A549 (cell line): ENCODE data around the gene CLDN6. TPM values are rescaled to one million over a fixed set of nuclear protein-coding genes. Genes with fewer than 3 reads are reported as not detected.

Experiments
- ATAC-seq, 2 experiments: fragments of 200-7000 bp in 1 of 2; fragments of >200 bp in 1 of 2; cut with Nextera tagmentation in 1 of 2; cut with Tn5 transposase in 1 of 2; 3 replicates each; pipeline versions ENCODE4 v1.8.0 to v1.9.1; 2018 to 2020; ENCODE audit warnings: mild to moderate bottlenecking in 1 of 2, moderate library complexity in 1 of 2
- CTCF ChIA-PET: fragments of 300-600 bp; sonication (Branson Sonifier 250); formaldehyde crosslinking; extraction: SDS; loops from one replicate; lab custom pipeline; 2021; ENCODE audit warnings: antibody characterized with exemption, inconsistent platforms; lab: Yijun Ruan, JAX
- POLR2A ChIA-PET: fragments of 350-600 bp; formaldehyde crosslinking; extraction: SDS; loops from one replicate; lab custom pipeline; 2021; ENCODE audit warnings: antibody characterized with exemption, inconsistent platforms; lab: Yijun Ruan, JAX
- DNase-seq, 2 experiments: peaks; one replicate each; pipeline versions ENCODE4 v3.0.0 to v3.0.0-alpha.2; 2011 to 2016; ENCODE audit warnings: low read depth in 1 of 2, low spot score in 1 of 2
- FAIRE-seq: peaks from 2 replicates; lab custom pipeline; 2011; peaks lifted over from hg19 to GRCh38; lab: Jason Lieb, UNC
- H3K27ac ChIP-seq, 2 experiments: fragments of >200 bp; sonication (Bioruptor Twin); formaldehyde crosslinking; 3 replicates each; pipeline ENCODE4 v1.5.1; 2016 to 2017
- H3K4me1 ChIP-seq: fragments of >200 bp; sonication (Bioruptor Twin); formaldehyde crosslinking; 3 replicates; pipeline ENCODE4 v1.6.1; 2016
- H3K4me2 ChIP-seq: fragments of >200 bp; sonication (Bioruptor Twin); formaldehyde crosslinking; 3 replicates; pipeline ENCODE4 v1.6.1; 2016
- H3K4me3 ChIP-seq: fragments of >200 bp; sonication (Bioruptor Twin); formaldehyde crosslinking; 3 replicates; pipeline ENCODE4 v1.5.1; 2016
- H3K9me3 ChIP-seq: fragments of >200 bp; sonication (Bioruptor Twin); formaldehyde crosslinking; 3 replicates; pipeline ENCODE4 v1.6.1; 2016
- CBX8 ChIP-seq: fragments of 200-600 bp; sonication (generic); IDR thresholded peaks from 2 replicates; pipeline ENCODE4 v1.6.1; 2016
- CEBPB ChIP-seq, 2 experiments: fragments of >200 bp in 1 of 2; sonication (Bioruptor Twin) in 1 of 2; formaldehyde crosslinking in 1 of 2; IDR thresholded peaks; 2 replicates each; pipeline ENCODE4 v1.6.1; 2012 to 2016
- CHD4 ChIP-seq: fragments of 200-600 bp; sonication (generic); IDR thresholded peaks from 2 replicates; pipeline ENCODE4 v1.6.1; 2016; ENCODE audit warnings: antibody characterized with exemption, mild to moderate bottlenecking, borderline replicate concordance
- HDAC2 ChIP-seq: fragments of 200-600 bp; sonication (generic); IDR thresholded peaks from 2 replicates; pipeline ENCODE4 v1.6.1; 2016
- HEYL ChIP-seq: fragments of 250-450 bp; sonication (Bioruptor Pico); IDR thresholded peaks from 2 replicates; pipeline ENCODE4 v1.8.0; 2021; ENCODE audit warnings: mild to moderate bottlenecking, moderate library complexity
- HOXA7 ChIP-seq: fragments of 250-450 bp; sonication (Bioruptor Pico); IDR thresholded peaks from 2 replicates; pipeline ENCODE4 v1.5.0; 2020; ENCODE audit warnings: mild to moderate bottlenecking, moderate library complexity
- HOXB5 ChIP-seq: fragments of 250-450 bp; sonication (Bioruptor Pico); IDR thresholded peaks from 2 replicates; pipeline ENCODE4 v1.5.0; 2020; ENCODE audit warnings: mild to moderate bottlenecking, moderate library complexity
- JUNB ChIP-seq: fragments of >200 bp; sonication (Bioruptor Twin); formaldehyde crosslinking; IDR thresholded peaks from 2 replicates; pipeline ENCODE4 v1.6.1; 2016
- NPAS2 ChIP-seq: fragments of 250-450 bp; sonication (Bioruptor Pico); IDR thresholded peaks from 2 replicates; pipeline ENCODE4 v1.8.0; 2022; ENCODE audit warnings: mild to moderate bottlenecking, moderate library complexity, borderline replicate concordance
- NR3C1 ChIP-seq: fragments of >200 bp; sonication (Bioruptor Twin); formaldehyde crosslinking; IDR thresholded peaks from 3 replicates; pipeline ENCODE4 v1.6.1; 2017
- POLR2AphosphoS2 ChIP-seq: conservative IDR thresholded peaks from 2 replicates; pipeline ENCODE4 v1.6.1; 2012; ENCODE audit warnings: low read length, improper control_type of control experiment, inconsistent platforms
- RFX5 ChIP-seq: fragments of 450-650 bp; IDR thresholded peaks from 2 replicates; pipeline ENCODE4 v1.7.1; 2014; ENCODE audit warnings: antibody characterized with exemption, mild to moderate bottlenecking, moderate library complexity
- TP53 ChIP-seq: fragments of 250-450 bp; sonication (Bioruptor Pico); IDR thresholded peaks from 2 replicates; pipeline ENCODE4 v1.5.0; 2021; ENCODE audit warnings: mild to moderate bottlenecking, moderate library complexity
- WGBS: methylation state at CpG from one replicate; pipeline ENCODE4 v1.1.6; 2017; ENCODE audit errors: missing lambda C conversion rate; 5-methylcytosine and 5-hydroxymethylcytosine counted together
- polyA plus RNA-seq, 4 experiments: library from polyadenylated mRNA; depleted of rRNA in 3 of 4; stranded (reverse); fragments of >200 nt; fragmentation: RNase III in 1 of 4; extraction: RNeasy Plus Mini Kit Qiagen cat#74134 plus additional on column Dnase treatment in 1 of 4; gene quantifications; 2 replicates in 3 of 4; 3 replicates in 1 of 4; pipeline ENCODE4 v1.2.3, GENCODE V29; 2011 to 2017
- TF ChIP-seq, protein P1 (sequence below): fragments of 250-450 bp; sonication (Bioruptor Pico); IDR thresholded peaks from 2 replicates; pipeline ENCODE4 v1.5.0; 2021; ENCODE audit warnings: mild to moderate bottlenecking, moderate library complexity, borderline replicate concordance

The CLDN6 gene
- polyA plus RNA-seq, 2 of the 4 experiments (the other 2 are of a cell fraction): 0.25 TPM; not detected in 1

DNA sequence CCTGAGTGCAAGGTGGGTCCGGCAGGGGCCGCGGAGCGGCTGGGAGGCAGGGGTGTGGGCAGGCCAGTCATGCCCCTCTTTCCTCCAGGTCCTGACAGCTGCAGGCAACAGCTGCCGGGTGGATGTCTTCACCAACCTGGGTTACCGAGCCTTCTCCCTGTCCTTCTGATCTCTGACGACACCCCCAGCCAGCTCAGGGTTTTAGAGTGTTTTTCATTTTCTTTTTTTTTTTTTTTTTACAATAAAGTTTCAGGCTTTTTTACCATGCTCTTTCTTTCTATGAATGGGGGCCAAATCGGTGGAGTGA lies 9.5 kb upstream of the CLDN6 start:
- peaks cover 27% of the 10 kb centered on the region for H3K4me1 ChIP-seq
- DNase-seq (no peak), ATAC-seq (no peak), FAIRE-seq (no peak)
- no peaks in the 10 kb centered on the region for H3K9me3 ChIP-seq
- 86% methylated on average over 8 of the region's 8 CpGs for WGBS
- POLR2A ChIA-PET: interaction anchor here (1.0 to 2.0 kb wide), 3 partner anchors 8 to 23 kb away, joined by 3 to 13 read pairs (median 7); partner anchors contain the start of gene TNFRSF12A
- CTCF ChIA-PET: interaction anchor here (0.6 to 11.0 kb wide), 13 partner anchors 8 to 107 kb away, joined by 3 to 214 read pairs (median 6); partner anchors contain the start of genes BICDL2, CLDN6, CLDN9 and TNFRSF12A
- no peak overlapping the region for H3K27ac ChIP-seq
- no peak overlapping the region for H3K4me3 ChIP-seq
- H3K4me2 ChIP-seq: no peak overlapping the region
- no peak for TF ChIP-seq HEYL (CRISPR knock-in tag)
- 0 out of 2 replicates have a peak, but pooled peaks have one; percentile 1 for TF ChIP-seq POLR2AphosphoS2

DNA sequence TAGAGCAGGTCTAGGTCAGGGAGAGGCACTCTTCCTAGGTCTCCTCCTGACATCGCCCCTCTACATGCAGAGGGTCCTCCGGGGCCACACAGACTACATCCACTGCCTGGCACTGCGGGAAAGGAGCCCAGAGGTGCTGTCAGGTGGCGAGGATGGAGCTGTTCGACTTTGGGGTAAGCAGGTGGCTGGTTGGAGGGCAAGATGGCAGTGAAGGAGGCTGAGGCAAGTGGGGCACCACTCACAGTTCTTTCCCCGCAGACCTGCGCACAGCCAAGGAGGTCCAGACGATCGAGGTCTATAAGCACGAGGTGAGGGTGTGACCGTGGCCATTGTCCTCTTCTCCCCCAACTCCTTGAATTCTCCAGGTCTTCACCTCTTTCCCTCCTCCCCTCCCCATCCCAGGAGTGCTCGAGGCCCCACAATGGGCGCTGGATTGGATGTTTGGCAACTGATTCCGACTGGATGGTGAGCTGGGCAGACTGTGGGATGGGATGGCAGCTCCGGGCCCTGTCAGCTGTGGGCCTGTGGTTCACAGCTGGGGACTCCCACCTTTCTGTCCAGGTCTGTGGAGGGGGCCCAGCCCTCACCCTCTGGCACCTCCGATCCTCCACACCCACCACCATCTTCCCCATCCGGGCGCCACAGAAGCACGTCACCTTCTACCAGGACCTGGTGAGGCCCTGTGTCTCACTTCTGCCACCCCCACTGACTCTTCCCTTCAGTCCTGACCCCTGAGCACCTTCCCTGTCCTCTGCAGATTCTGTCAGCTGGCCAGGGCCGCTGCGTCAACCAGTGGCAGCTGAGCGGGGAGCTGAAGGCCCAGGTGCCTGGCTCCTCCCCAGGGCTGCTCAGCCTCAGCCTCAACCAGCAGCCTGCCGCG lies 8.9 kb upstream of the CLDN6 start:
- no peak overlapping the region for H3K4me3 ChIP-seq
- POLR2A ChIA-PET: interaction anchor here (1.0 kb wide), 1 partner anchor 13 kb away, joined by 3 read pairs; no protein-coding TSS in a partner anchor
- no peak overlapping the region for H3K4me2 ChIP-seq
- peaks cover 28% of the 10 kb centered on the region for H3K4me1 ChIP-seq
- peak; percentile 24; the same call in 1 of the 2 replicates for TF ChIP-seq POLR2AphosphoS2
- TF ChIP-seq JUNB: no peak
- no peak for DNase-seq
- H3K27ac ChIP-seq: no peak overlapping the region
- CTCF ChIA-PET: interaction anchor here (0.6 to 11.0 kb wide), 10 partner anchors 14 to 108 kb away, joined by 3 to 214 read pairs (median 6); partner anchors contain the start of genes BICDL2, CLDN9 and ZNF213
- 91% methylated on average over 24 of the region's 24 CpGs for WGBS
- no peak for ATAC-seq
- no peaks in the 10 kb centered on the region for H3K9me3 ChIP-seq
- FAIRE-seq: no peak

DNA sequence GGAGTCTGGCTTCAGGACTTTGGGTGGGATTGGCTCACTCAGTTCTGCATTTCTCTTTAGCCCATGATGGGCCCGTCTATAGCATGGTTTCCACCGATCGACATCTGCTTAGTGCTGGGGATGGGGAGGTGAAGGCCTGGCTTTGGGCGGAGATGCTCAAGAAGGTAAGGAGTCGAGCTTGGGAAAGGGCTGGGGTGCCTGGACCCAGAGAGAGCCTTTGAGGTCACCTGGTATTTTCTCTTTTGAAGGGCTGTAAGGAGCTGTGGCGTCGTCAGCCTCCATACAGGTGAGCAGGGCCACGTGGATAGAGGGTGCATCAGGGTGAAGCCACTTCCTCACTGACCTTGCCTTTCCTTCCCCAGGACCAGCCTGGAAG lies 8.0 kb upstream of the CLDN6 start:
- peaks cover 28% of the 10 kb centered on the region for H3K4me1 ChIP-seq
- H3K9me3 ChIP-seq: no peaks in the 10 kb centered on the region
- no peak overlapping the region for H3K4me3 ChIP-seq
- H3K4me2 ChIP-seq: no peak overlapping the region
- ATAC-seq (no peak), DNase-seq (no peak), FAIRE-seq (no peak)
- ChIA-PET POLR2A (no interaction called here), CTCF (interaction anchor here (10.8 to 11.0 kb wide), 2 partner anchors 14 to 21 kb away, joined by 178 to 214 read pairs; partner anchors contain the start of genes BICDL2 and CLDN9)
- TF ChIP-seq CBX8 (no peak), HDAC2 (no peak), NR3C1 (no peak), RFX5 (no peak), HOXA7 (CRISPR knock-in tag) (no peak), CHD4 (no peak), HOXB5 (no peak), NPAS2 (no peak)
- TF ChIP-seq, protein P1, sequence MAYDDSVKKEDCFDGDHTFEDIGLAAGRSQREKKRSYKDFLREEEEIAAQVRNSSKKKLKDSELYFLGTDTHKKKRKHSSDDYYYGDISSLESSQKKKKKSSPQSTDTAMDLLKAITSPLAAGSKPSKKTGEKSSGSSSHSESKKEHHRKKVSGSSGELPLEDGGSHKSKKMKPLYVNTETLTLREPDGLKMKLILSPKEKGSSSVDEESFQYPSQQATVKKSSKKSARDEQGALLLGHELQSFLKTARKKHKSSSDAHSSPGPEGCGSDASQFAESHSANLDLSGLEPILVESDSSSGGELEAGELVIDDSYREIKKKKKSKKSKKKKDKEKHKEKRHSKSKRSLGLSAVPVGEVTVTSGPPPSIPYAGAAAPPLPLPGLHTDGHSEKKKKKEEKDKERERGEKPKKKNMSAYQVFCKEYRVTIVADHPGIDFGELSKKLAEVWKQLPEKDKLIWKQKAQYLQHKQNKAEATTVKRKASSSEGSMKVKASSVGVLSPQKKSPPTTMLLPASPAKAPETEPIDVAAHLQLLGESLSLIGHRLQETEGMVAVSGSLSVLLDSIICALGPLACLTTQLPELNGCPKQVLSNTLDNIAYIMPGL (CRISPR knock-in tag): no peak
- H3K27ac ChIP-seq: no peak overlapping the region
- WGBS: 91% methylated on average over 8 of the region's 8 CpGs

DNA sequence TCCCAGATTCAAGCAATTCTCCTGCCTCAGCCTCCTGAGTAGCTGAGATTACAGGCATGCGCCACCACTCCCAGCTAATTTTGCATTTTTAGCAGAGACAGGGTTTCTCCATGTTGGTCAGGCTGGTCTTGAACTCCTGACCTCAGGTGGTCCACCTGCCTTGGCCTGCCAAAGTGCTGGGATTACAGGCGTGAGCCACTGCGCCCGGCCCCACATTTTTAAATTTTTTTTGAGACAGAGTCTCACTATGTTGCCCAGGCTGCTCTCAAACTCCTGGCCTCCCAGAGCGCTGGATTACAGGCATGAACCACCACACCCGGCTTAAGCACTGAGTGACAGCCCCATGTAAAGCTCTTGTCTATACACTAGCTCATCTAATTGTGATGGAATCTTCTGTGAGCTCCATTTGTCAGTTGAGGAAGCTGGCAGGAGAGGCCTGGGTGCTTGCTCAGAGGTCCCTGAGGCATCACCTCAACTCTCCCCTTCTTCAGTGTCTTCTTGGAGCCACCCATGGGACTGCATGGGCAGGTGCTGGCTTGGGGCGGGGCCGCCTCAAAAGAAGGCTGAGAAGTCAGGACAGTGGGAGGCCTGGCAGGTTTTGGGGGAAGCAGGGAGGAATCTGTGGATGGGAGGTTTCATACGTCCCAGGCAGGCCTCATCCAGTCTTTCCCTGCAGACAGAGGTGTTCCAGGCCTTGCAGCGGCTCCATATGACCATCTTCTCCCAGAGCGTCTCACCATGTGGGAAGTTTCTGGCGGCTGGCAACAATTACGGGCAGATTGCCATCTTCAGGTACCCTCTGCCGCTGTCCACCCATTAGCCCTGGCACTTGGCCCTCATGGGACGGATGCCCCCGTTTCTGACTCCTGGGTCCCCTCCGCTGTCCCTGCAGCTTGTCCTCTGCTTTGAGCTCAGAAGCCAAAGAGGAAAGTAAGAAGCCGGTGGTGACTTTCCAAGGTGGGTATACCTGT lies 7.3 kb upstream of the CLDN6 start:
- FAIRE-seq (no peak), ATAC-seq (no peak), DNase-seq (no peak)
- peaks cover 28% of the 10 kb centered on the region for H3K4me1 ChIP-seq
- ChIA-PET CTCF (interaction anchor here (0.6 to 11.0 kb wide), 4 partner anchors 15 to 126 kb away, joined by 3 to 214 read pairs (median 92); partner anchors contain the start of genes BICDL2 and CLDN9), POLR2A (interaction anchor here (0.6 to 1.6 kb wide), 2 partner anchors 9 to 20 kb away, joined by 3 to 6 read pairs; partner anchors contain the start of gene MMP25)
- H3K27ac ChIP-seq: no peak overlapping the region
- H3K4me2 ChIP-seq: peak overlapping the region; percentile 89
- whole genome bisulfite sequencing: 93% methylated on average over 18 of the region's 18 CpGs
- TF ChIP-seq CEBPB (IDR thresholded peaks at IDR 0.05) (no peak), TP53 (CRISPR knock-in tag) (0 out of 2 replicates have a peak, but pooled peaks have one; percentile 59)
- H3K9me3 ChIP-seq: no peaks in the 10 kb centered on the region
- no peak overlapping the region; the same call in 2 of the 3 replicates for H3K4me3 ChIP-seq
